Bone marrow (tissue), 2 donors: ENCODE results near the gene LMAN2.
A peak's percentile ranks its signal among the peaks of the same experiment; 100 is the strongest.

ENCODE experiments used
- DNase-seq, 2 donors: peaks; one replicate each; lab custom pipeline; 2025; lab: John Stamatoyannopoulos, UW

LMAN2 gene

GRCh38 chr5:177327539-177328522 is 23.6 kb downstream of the LMAN2 start:
- no peak for DNase-seq

DNA sequence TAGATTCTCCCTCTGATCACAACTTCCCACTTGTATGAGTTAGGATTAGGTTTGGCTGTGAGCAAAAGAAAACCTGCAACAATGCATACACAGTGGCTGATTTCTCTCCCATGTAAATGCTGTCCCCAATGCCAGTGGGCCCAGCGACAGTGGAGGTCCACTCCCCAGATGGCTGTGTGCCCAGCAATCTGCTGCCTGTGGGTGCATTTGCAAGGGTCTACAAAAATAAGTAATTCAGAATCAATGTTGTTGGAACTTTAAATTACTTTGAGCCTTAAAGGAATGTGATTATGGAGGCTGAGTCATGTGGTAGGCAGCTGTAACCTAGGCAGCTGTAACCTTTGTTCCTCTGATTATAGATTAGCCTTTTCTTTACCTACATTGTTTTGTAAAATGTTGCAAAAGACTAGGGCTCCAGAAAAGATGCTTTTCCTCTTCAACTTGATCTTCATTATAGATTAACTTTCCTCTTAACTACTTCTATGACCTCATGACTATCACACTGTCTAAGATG is 25.5 kb downstream of the LMAN2 start:
- DNase-seq = no peak

DNA sequence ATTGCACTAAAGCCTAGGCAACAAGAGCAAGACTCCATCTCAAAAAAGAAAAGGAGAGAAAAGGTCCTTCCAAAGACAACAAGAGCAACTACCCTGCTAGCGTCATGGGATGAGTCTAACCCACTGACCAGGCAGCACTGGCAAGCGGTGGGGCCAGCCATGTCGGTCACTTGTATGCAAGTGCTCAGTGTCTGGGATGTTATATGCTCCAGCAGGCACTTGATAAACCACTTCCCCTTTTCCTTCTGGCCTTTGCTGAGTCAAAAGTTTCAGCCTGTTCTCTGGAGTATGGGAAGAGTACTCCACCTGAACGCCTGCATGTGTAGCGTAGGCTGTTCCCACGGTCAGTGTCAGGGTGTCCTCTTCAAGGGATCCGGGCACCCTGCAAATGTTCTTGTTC is 30.6 kb downstream of the LMAN2 start:
- no peak for DNase-seq

- no peak for DNase-seq
These were observed 31.4 kb downstream of the LMAN2 start for GRCh38 chr5:177319913-177320588.

DNA sequence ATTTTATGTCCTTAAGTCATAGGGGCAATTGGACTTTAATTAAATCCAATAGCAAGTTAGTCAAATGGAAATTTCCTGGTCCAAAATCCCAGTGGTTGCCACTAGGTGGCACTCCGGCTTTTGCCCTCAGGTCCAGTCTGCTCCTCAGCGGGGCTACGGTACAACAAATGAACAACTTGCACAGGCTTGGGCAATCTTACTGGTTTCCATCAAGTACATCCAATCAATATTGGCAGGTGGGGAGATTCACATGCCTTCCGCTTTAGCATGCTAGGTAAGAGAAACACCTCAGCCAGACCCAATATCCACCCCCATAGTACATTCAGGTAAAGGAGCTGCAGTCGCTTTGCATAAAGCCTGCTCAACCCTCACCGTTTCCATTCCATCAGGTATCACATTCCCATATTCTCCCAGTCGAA is 33.5 kb downstream of the LMAN2 start:
- DNase-seq = peak; percentile 32 to 64

- DNase-seq = no peak
These were observed 35.5 kb downstream of the LMAN2 start for GRCh38 chr5:177316005-177316404.

GRCh38 chr5:177315411-177315810 is 36.1 kb downstream of the LMAN2 start:
- DNase-seq = no peak

DNA sequence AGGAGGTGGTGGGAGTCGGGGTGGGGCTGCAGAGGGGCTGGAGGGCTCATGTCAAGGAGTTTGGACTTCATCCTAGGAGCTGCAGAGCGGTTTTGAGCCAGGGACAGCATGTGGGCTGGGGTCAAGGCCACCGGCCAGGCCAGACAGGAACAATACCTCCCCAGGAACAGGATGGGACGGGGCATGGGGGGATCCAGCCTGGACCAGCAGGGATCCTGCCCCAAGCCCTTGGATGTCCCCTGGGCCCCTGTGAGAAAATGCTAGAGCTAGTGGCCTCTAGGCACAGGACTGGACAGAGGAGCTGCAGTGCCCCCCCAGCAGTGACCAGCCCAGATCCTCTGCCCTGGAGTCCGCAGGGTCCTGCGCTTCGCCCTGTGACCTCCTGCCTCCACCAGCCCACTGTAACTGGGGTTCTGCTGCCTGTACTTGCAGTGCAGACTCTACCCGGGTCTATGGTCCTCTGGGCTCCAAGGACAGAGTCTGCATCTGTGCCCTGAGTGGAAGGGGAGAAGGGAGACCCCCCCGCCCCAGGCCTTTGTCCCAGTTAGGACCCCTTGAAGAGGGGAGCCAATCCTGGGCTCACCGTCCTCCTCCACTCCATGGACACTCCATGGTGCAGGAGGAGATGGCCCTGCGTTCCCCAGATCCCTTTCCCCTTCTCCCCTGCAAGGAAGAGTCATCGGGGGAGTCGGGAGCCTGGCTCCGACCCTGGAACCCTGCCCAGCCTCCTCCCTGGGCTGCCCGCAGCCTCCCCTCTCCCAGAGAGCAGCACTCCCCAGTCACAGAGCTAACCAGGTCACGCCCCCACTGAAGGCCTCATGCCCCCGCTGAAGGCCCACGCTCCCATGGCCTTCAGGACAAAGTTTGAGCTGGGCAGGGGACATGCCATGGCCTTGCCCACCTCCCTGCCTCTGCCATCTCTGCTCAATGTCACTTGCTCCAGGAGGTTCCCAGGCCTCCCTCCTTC is 36.8 kb downstream of the LMAN2 start:
- DNase-seq = no peak

DNA sequence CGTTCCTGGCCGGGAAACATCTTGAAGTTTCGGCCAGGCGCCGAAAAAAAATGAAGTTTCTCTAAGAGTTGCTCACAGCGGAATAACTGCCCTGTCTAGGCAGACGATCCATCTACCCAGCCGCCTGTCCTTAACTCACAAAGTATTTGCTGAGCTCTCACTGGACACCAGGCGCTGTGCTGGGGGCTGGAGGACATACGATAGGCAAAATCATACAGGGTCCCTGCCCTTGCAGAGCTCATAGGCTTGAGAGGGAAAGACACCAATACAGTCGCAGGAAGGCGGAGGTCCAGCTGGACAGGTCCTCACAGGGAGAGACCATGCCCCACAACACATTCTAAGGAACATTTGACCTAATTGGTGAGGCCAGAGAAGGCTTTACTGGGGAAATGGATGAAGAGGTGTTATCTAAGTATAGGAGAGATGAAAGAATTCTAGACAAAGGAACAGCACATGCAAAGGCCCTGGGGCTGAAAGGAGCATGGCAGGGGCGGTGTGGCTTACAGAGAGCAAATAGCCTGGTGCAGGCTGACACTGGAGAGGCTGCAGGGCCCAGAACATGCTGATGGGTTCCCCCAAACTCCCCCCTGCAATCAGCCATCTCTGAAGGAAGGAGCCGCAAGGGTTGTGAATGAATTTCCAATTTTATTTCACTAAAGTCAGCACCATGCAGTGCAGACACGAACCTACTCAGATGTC is 37.8 kb downstream of the LMAN2 start:
- no peak for DNase-seq

DNA sequence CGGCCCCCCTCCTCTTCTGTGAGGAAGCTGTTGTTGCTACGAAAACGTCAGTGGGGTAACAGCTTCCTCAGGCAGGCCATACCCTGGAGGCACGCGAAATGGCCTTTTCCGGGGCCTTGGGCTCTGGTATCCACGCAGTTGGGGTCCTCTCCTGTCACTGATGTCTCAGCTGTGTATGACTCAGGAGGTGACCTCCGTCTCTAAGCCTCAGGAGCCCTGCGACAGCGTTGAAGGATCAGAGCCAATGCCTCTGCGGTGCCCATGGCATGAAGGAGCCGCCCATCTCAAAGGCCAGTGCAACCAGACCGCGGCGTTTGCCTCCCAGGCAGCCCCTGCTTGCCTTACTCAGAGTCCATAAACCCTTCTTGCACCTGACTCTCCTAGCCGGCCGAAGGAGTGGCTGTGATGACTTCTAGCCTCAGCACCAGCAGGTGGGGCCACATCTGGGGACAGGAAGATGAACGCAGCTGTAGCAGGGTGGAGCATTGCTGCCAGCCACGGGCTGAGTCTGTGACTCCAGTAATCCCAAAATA is 38.8 kb downstream of the LMAN2 start:
- DNase-seq = no peak

- peak; percentile 72 to 76 for DNase-seq
These were observed 39.5 kb downstream of the LMAN2 start, which contains the start of gene MXD3 for GRCh38 chr5:177311723-177312648. Gene MXD3, minus strand, starts transcription at chr5:177311898. Its CDS starts 68 bp downstream, at chr5:177311830.

DNA sequence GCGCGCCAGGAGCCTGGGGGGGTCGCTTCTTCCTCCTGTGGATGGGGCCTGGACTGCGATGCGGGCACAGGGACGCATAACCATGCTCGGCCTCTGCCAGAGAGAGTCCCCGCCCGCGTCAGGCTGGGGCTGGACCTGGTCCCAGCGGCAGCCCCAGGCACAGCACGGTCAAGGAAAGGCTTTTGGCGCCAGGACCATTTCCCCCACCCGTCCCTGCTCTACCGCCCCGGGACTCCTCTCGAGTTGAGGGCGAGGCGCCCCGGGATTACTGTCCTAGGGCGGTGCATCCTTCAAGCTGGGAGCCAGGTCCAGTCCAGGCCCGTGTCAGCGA is 40.1 kb downstream of the LMAN2 start:
- no peak for DNase-seq

DNA sequence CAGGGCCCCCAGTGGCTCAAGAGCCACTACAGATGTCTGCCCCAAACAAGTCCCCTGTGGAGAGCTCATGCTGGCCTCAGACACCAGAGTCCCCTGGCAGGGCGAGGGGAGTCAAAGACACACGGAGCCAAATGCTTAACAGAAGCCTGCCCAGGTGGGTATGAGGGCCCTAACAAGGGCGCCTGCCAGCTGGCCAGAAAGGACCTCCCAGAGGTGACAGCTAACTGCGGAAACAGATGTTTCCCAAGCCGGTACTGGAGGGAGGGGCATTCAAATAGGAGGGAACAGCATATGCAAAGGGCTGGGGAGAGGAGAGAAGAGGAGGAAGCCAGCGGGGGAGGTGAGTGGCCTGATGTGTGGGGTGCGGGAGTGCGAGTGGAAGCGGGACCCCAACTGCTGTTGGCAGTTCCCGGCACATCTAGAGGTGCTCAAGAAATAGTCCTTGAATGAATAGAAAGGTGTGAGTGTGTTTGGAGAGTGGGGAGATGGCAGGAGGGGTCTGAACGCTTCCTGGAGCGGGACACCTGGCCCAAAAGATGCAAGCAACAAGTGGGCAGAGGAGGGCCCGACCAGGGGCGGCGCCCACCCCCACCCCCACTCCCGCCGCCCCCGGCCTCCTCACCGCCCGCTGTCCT is 40.6 kb downstream of the LMAN2 start:
- DNase-seq = peak in 1 of 2 donors; percentile 85

DNA sequence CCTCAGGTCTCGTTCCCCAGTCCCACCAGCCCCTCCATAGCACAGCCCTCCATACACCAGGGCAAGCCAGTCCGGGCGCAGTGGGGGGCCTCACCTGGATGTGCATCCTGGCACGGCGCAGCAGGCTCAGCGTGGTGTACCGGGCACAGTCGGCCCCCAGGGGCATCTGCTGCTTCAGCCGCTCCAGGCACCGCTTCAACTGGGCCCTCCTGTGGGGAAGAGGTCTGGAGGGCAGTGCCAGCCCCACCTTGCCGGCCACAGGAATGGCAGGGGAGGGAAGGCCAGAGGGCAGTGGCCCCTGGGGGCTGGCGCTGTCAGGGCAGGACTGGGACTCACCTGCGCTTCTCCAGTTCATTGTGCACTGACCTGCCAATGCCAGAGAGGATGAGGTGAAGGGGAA is 41.1 kb downstream of the LMAN2 start:
- no peak for DNase-seq

GRCh38 chr5:177309351-177310191 is 41.9 kb downstream of the LMAN2 start:
- no peak for DNase-seq

- no peak for DNase-seq
These were observed 42.7 kb downstream of the LMAN2 start for GRCh38 chr5:177308740-177309139.

DNA sequence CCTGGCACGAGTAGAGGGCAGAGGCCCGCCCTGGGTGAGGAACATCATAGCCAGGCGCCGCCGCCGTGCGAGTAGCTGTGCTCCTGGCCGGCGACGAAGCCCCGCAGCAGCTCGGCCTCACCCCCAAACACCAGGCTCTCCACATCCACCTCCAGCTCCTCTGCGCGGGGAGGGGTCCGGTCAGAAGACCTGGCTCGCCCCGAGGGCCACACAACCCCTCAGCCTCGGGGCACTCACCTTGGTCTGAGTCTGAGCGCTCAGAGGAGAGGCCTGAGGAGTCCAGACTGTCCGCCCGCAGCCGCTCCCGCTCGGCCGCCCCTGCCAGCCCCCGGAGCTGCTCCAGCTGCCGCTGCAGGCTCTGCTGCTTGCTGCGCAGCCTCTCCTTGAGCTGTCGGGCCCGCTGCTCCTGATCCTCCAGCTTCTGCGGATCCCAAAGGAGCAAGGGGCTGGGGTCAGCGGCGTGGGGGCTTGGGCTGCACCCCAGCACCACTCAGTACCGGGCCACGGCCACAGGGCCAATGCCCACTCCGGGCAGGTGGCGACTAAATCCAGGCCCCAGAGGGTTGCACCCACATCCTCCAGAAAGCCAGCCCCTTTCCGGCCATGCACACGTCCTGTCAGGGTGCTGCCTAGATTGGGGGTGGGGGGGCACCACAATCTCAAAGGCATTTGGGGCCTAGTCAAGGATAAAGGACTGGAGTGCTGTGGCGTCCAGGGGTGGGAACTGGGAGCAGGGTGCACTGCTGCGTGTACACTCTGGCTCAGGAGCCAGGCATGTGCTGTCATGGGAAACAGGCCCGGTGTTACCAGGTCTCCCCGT is 43.7 kb downstream of the LMAN2 start:
- DNase-seq = no peak
